HG03280 (cell line): ENCODE data around the gene WDR5B.

Source experiments
- ATAC-seq: cut with Tn5 transposase; IDR thresholded peaks from one replicate; pipeline ENCODE4 v1.9.1; 2021; ENCODE audit warnings: mild to moderate bottlenecking, moderate library complexity; ENCODE audit not compliant: unreplicated experiment

The WDR5B gene

GRCh38 chr3:122410111-122410510 is 5.8 kb downstream of the WDR5B start:
- ATAC-seq: no peak

GRCh38 chr3:122409446-122409845 is 6.4 kb downstream of the WDR5B start:
- no peak for ATAC-seq

GRCh38 chr3:122407946-122408345 is 7.9 kb downstream of the WDR5B start:
- ATAC-seq: no peak

- ATAC-seq: no peak
Observed at GRCh38 chr3:122406198-122406597, 9.7 kb downstream of the WDR5B start.

- no peak for ATAC-seq
Observed at GRCh38 chr3:122405015-122405414, 10.8 kb downstream of the WDR5B start.

- no peak for ATAC-seq
Observed at GRCh38 chr3:122403489-122403888, 12.4 kb downstream of the WDR5B start.

- ATAC-seq: no peak
Observed at GRCh38 chr3:122398920-122399319, 16.9 kb downstream of the WDR5B start.

GRCh38 chr3:122397201-122397600 is 18.7 kb downstream of the WDR5B start:
- no peak for ATAC-seq

- ATAC-seq: no peak
Observed at GRCh38 chr3:122396511-122396910, 19.4 kb downstream of the WDR5B start.

GRCh38 chr3:122395582-122395981 is 20.3 kb downstream of the WDR5B start:
- ATAC-seq: no peak

GRCh38 chr3:122394173-122394572 is 21.7 kb downstream of the WDR5B start:
- no peak for ATAC-seq

- no peak for ATAC-seq
Observed at GRCh38 chr3:122392868-122393844, 22.7 kb downstream of the WDR5B start.

- ATAC-seq: no peak
Observed at GRCh38 chr3:122391681-122392446, 24.0 kb downstream of the WDR5B start.

- no peak for ATAC-seq
Observed at GRCh38 chr3:122390665-122391064, 25.2 kb downstream of the WDR5B start.

GRCh38 chr3:122389892-122390291 is 26.0 kb downstream of the WDR5B start:
- ATAC-seq: no peak

GRCh38 chr3:122389197-122389596 is 26.7 kb downstream of the WDR5B start:
- ATAC-seq: no peak

GRCh38 chr3:122387709-122388108 is 28.2 kb downstream of the WDR5B start:
- ATAC-seq: no peak

- ATAC-seq: peak; percentile 94
Observed at GRCh38 chr3:122383771-122384697, 31.8 kb downstream of the WDR5B start, which contains the start of gene FAM162A. TSS of gene FAM162A (plus strand) at chr3:122384182. CDS start at chr3:122384266, 84 bp downstream.

GRCh38 chr3:122382888-122383666 is 32.8 kb downstream of the WDR5B start, which contains the start of gene MIX23:
TSS of gene MIX23 (minus strand) at chr3:122383231. CDS start at chr3:122383224, 7 bp downstream.
- peak; percentile 42 for ATAC-seq

GRCh38 chr3:122377975-122378374 is 37.9 kb downstream of the WDR5B start:
- ATAC-seq: no peak
